ES-I3 (cell line): ENCODE results near the gene CA10.

Experiments
- H3K36me3 ChIP-seq: 2 replicates; pipeline ENCODE4 v1.6.1; 2013; ENCODE audit warnings: mild to moderate bottlenecking, low read length, control low read depth, moderate library complexity; ENCODE audit not compliant: insufficient read depth
- H3K4me1 ChIP-seq: 2 replicates; pipeline ENCODE4 v1.6.1; 2013; ENCODE audit warnings: mild to moderate bottlenecking, control low read depth, low read length; ENCODE audit not compliant: insufficient read depth
- H3K9ac ChIP-seq: 2 replicates; pipeline ENCODE4 v1.6.1; 2013; ENCODE audit warnings: low read depth, mild to moderate bottlenecking, low read length, moderate library complexity
- H3K9me3 ChIP-seq: 2 replicates; pipeline ENCODE4 v1.6.1; 2013; ENCODE audit warnings: mild to moderate bottlenecking, low read length, moderate library complexity; ENCODE audit not compliant: control insufficient read depth, insufficient read depth

The CA10 gene

DNA sequence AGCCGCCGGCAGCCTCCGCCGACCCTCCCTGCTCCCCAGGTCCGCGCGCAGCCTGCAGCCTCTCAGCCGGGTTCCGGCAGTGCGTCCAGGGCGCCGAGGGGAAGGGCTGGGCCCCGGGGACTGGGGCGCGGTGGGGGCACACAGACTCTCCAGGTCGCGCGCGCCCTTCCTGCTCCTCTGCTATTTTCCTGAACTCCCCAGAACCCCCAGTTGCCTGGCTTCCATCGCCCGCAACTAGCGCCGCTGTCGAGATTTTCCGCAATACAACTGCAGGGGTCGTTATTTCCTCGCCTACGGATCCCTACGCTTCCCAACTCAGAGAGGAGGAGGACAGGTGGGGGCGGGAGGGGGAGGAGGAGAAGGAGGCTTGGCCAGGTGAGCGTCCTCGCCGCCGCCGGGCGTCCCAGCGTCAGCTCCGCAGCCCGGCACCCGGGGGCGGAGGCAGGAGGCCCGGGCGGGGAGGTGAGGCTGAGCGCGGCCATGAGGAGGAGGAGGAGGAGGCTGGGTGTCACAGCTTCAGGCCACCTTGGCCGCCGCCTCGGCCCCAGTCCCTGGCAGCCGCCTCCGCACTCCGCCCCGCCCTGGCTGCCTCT is at the start of gene CA10:
Gene CA10 (minus strand): TSS at position 265 of the 593 bp plus-strand sequence.
- Histone ChIP-seq H3K9ac (peak within 1 kb of the TSS; percentile 72; the same call in 1 of the 2 replicates), H3K36me3 (no peaks in the 10 kb centered on the region), H3K9me3 (no peaks in the 10 kb centered on the region), H3K4me1 (peaks cover 15% of the 10 kb centered on the region; the same call in 1 of the 2 replicates)

- Histone ChIP-seq H3K9ac (no peak overlapping the region), H3K4me1 (no peaks in the 10 kb centered on the region), H3K9me3 (no peaks in the 10 kb centered on the region), H3K36me3 (no peaks in the 10 kb centered on the region)
Measured at GRCh38 chr17:52207796-52208195, 49.3 kb upstream of the CA10 start.

DNA sequence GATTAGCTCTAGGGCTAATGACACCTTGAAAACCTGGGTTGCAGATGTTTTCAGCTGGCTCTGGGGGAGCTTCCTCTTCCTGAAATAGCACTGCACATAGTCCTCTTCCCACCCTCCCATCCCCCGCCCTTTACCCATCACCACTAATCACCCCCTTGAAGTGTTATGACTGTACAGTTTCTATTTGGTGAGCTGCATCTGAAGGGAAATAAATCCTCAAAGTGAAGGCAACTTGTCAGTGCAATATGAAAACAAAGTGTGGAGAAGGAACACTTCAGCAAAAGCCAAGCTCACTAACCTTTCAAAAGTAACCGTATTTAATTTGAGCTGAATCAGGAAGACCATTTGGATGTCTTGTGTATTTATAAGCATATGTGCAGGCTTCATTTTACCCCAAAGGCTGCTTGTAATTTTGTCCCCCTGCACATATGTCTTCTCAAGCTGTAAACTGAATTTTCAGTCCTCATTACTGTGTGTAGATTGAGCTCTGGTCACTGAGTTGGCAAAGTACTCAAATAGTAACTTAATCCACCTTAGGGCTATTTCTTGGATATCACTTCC is 44.1 kb upstream of the CA10 start:
- Histone ChIP-seq H3K4me1 (peaks cover 4% of the 10 kb centered on the region; the same call in 1 of the 2 replicates), H3K9ac (no peak overlapping the region), H3K36me3 (no peaks in the 10 kb centered on the region), H3K9me3 (no peaks in the 10 kb centered on the region)

DNA sequence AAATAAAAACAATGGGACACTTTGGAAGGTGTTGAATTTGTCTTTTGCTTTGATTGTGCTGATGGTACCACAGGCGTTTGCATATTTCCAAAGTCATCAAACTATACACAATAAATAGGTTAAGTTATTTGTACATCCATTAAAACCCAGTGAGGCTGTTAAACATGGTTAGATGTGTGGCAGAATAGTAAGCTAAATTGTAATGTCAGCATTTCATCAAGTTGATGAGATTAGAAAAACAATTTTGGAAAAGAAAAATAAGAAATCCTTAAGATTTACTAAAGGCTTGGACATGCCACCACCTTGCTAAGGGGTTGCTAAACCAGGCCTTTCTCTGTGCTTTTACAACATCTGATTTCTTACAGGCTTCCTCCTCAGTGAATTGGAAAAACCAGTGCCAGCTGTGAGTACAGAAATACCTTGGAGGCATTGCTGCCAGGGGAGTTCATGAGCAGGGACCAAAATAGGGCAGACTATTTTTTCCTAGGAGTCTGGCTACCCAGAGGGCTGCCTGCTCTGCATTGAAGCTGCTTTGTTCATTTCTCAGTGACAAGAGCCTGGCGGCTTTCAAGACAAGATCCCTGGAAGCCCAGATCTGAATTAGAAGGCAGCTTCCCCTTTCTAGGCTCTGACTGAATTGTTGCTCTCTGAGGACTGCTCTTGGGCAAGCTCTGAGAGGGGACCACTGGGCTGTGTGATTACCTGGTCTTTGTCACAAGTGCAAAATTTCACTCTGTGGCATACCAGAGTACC is 43.4 kb upstream of the CA10 start:
- Histone ChIP-seq H3K9ac (no peak overlapping the region), H3K4me1 (peaks cover 4% of the 10 kb centered on the region; the same call in 1 of the 2 replicates), H3K36me3 (no peaks in the 10 kb centered on the region), H3K9me3 (no peaks in the 10 kb centered on the region)

GRCh38 chr17:52191491-52191890 is 33.0 kb upstream of the CA10 start:
- H3K4me1 ChIP-seq = no peaks in the 10 kb centered on the region
- H3K9ac ChIP-seq = no peak overlapping the region
- no peaks in the 10 kb centered on the region for H3K9me3 ChIP-seq
- H3K36me3 ChIP-seq = no peaks in the 10 kb centered on the region

- no peaks in the 10 kb centered on the region for H3K9me3 ChIP-seq
- H3K9ac ChIP-seq = no peak overlapping the region
- no peaks in the 10 kb centered on the region for H3K36me3 ChIP-seq
- H3K4me1 ChIP-seq = peaks cover 3% of the 10 kb centered on the region; the same call in 1 of the 2 replicates
Measured at GRCh38 chr17:52181782-52182181, 23.3 kb upstream of the CA10 start.

DNA sequence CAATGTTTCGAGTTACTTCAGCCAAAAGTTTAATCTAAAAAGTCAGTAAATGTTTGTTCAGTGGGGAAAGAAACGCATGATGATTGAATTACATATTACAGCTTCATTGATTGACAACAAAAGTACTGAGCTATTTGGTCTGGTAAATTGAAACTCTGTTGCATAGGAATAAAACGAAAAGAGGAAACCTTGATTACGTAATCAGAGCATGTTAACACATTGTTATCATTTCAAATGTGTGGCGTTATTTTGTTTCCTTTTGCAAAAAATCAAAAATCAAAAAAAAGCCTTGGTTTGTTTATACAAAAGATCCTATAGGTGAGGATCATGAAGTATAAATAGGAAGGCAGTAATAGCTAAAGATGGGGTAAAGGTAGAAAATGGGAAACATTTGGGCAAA is 19.5 kb upstream of the CA10 start:
- peaks cover 3% of the 10 kb centered on the region; the same call in 1 of the 2 replicates for H3K4me1 ChIP-seq
- H3K36me3 ChIP-seq = no peaks in the 10 kb centered on the region
- H3K9ac ChIP-seq = no peak overlapping the region
- H3K9me3 ChIP-seq = no peaks in the 10 kb centered on the region

- no peaks in the 10 kb centered on the region for H3K4me1 ChIP-seq
- no peak overlapping the region for H3K9ac ChIP-seq
- H3K9me3 ChIP-seq = no peaks in the 10 kb centered on the region
- H3K36me3 ChIP-seq = no peaks in the 10 kb centered on the region
Measured at GRCh38 chr17:52170963-52171572, 12.6 kb upstream of the CA10 start.

GRCh38 chr17:52160136-52160567 is 1.6 kb upstream of the CA10 start:
- Histone ChIP-seq H3K9ac (peak overlapping the region; percentile 72; the same call in 1 of the 2 replicates), H3K9me3 (no peaks in the 10 kb centered on the region), H3K4me1 (0 out of 2 replicates have a peak, but pooled peaks cover 10% of the 10 kb centered on the region), H3K36me3 (no peaks in the 10 kb centered on the region)

DNA sequence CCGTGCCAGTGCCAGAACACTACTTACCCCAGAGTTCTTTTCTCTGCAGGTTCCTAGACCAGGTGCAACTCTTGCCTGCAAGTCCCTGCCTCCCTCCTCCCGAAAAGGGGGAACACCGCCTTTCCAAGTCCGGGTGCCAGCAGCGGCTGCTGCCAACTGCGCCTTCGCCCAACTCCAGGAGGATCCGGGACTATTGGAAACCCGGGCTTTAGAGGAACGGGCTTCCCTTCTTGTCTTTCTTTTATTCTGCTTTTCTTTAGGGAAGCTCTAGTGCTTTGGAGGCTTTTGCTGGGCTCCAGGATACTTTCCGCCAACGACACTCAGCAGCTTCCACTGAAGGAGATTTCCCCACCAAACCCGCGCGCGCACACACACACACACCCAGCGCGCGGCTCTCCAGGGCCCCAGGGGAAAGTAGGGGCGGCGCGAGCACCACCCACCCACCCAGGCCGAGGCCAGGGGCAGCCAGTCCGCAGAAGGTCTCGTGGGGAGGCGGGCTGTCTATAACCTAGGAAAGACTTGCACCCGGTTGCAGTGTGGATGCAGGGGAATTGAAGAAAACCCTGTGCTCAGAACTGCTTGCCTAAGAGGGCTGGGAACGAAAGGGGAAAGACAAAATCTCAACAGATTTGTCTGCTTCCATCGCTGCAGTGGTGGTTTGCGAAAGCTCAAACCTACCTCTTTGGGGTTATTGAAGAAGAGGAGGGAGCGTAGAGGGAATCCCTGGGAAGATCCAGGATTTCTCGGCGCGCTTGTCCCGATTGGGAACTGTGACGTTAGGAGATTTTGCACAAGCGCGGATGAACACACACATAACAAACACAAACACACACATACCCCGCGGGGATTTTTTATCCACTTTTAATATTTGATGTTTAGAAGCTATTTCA is 977 bp upstream of the CA10 start:
- Histone ChIP-seq H3K4me1 (peaks cover 13% of the 10 kb centered on the region; the same call in 1 of the 2 replicates), H3K36me3 (no peaks in the 10 kb centered on the region), H3K9me3 (no peaks in the 10 kb centered on the region), H3K9ac (peak overlapping the region; percentile 72; the same call in 1 of the 2 replicates)

DNA sequence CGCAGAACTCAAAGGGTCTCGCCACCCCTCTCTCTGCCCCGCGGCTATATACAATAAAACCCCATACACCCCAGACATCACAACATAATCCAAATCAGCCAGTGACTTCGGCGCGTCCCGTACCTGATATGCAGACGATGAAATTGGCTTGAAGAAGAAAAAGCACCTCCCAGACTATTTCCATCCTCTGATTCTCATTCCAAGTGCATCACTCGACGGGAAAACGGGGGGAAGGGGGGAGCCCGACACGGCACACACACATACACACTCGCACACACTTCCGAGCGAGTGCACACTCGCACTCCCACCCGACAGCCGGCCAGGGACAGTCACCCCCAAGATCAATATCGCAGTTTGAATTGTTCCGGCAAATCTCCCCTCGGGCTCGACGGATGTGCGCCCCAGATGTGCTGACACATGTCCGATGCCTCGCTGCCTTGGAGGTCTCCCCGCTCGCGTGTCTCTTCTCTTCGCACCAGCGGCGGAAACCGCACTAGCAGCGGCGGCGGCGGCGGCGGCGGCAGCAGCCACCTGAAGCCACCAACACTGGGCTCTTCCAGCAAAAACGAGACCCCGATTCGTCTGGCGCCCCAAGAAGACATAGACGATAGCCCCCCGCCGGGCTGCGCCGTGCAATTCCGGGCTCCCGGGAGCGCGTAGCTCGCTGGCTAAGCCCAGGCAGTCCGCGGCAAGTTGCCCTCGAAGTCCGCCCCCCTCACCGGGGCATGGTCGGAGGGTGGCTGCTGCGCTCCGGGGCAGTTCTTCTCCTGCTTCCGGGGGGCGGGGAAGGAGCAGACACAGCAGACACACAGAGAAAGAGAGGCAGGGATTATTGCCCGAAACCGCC is 688 bp downstream of the CA10 start:
- Histone ChIP-seq H3K9ac (peak overlapping the region; percentile 72; the same call in 1 of the 2 replicates), H3K9me3 (no peaks in the 10 kb centered on the region), H3K36me3 (no peaks in the 10 kb centered on the region), H3K4me1 (peaks cover 15% of the 10 kb centered on the region; the same call in 1 of the 2 replicates)

- H3K36me3 ChIP-seq = no peaks in the 10 kb centered on the region
- peak overlapping the region; percentile 72; the same call in 1 of the 2 replicates for H3K9ac ChIP-seq
Measured at GRCh38 chr17:52156576-52157570, 1.6 kb downstream of the CA10 start.

More at GRCh38 chr17:52156576-52157570, 1.6 kb downstream of the CA10 start:
- Histone ChIP-seq H3K4me1 (peaks cover 15% of the 10 kb centered on the region; the same call in 1 of the 2 replicates), H3K9me3 (no peaks in the 10 kb centered on the region)
